ENCODE data around the gene GRIPAP1. TPM values are rescaled to one million over a fixed set of nuclear protein-coding genes. Genes with fewer than 3 reads are reported as not detected.

GRIPAP1 gene
- total RNA-seq: 16.6 and 23.6 TPM in 2 replicates

DNA sequence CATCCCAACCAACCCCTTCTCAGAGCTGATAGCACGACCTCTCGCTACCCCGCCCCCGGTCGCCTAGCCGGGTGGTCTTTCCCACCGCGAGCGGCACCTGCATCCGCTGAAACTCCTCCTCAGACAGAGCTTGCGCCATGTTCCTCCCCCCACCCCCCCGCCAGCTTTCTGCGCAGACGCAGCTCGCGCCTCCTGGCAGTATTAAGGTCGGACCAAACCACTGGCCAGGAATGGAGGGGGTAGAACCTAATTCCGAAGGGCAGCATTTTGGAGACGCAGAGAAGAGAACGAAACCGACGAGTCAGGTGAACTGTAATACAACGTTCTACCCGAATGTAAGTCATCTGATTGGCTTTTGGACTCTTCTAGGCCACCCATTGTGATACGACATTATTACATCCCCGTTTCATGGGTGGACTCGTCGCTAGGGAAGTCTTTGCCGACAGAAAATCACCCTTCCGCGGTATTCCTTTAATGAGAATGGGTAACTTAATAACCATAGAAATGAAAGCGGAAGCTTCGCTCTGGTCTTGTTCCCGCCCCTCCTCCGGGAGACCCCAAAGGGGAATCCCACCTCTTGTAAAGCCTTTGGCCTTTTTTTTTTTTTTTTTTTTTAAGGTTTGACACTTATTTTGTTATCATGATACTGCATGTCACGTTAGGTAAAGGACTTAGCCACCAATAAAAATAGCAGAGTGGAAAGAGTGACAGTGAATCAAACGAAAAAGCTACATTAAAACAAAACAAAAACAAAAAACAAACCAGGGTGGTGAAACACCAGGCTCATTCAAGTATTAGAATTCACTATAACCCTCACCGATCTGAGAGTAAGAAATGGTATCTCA, at the start of gene GRIPAP1:
Gene GRIPAP1 (minus strand): TSS at position 174 of the 845 bp plus-strand sequence. CDS start 35 bp downstream, at position 139.

GRCh38 chrX:49043220-49043986, 41.3 kb upstream of the GRIPAP1 start, which contains the start of gene TFE3:
TSS of gene TFE3 (minus strand) at chrX:49043357. CDS start at chrX:49043226, 131 bp downstream.

DNA sequence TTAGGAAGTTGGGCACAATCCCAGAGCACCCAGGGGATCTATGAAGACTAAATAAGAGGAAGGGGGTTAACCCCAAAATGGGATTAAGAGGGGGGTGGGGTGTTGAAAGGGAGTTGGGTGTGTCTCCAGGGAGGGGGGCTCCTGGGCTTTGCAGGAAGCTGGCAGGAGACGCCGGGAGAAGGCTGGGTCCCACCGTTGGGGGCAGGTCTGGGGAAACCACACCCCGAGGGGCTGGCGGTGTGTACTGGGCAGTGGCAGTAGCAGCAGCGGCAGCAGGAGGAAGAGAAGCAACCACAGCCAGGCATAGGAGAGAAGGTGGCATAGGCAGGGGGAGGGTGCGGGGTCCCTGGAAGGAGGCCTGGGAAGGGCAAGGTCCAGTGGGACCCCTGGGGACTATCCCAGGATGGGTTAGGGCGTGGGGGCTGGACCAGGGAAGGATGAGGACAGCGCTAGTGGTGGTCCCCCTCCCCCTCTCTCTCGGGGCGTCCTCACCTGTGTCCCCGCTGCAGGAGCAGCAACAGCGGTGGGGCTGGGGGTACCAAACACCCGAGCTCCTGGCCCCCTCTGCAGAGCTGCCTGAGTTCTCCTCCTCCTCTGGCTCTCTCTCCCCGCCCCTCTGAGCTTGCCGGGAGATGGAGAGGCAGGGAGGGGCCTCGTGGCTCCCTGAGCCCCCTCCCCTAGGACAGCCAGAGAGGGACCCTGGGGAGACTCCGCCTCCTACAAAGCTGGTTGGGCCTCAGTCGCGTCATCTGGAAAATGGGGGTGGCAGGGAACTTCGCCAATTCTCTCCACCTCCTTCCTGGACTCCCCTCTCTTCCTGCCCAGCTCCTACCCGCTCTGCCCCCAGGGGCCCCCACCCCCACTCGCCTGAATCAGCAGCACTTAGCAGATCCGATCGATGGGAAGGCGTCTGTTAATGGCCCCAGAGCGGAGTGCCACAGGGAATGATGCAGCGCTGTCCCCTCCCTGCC, 30.5 kb downstream of the GRIPAP1 start, which contains the start of gene KCND1:
Gene KCND1 (minus strand): TSS at position 596 of the 971 bp plus-strand sequence. CDS start 1,573 bp downstream, outside the sequence.

GRCh38 chrX:48957477-48957826, 44.6 kb downstream of the GRIPAP1 start, which contains the start of gene OTUD5:
TSS of gene OTUD5 (minus strand) at chrX:48957607. CDS start at chrX:48957570, 37 bp downstream.

Small RNA genes within 50 kb of the gene (small RNA-seq; reads per million reads assigned to genes)
- gene RNU6-722P (ENCODE audit: low replicate concordance): 0.10 reads per million

Other genes starting within 250 kb of the GRIPAP1 start
- not detected in 2 replicates for gene GLOD5, start 240.5 kb downstream of the GRIPAP1 start, total RNA-seq
- not detected in 2 replicates for gene GATA1, start 215.7 kb downstream of the GRIPAP1 start, total RNA-seq
- 28.0 and 37.2 TPM in 2 replicates for gene HDAC6, start 200.2 kb downstream of the GRIPAP1 start, total RNA-seq
- gene ERAS, start 175.8 kb downstream of the GRIPAP1 start, total RNA-seq: 0.22 TPM in 1 of 2 replicates, not detected in the other
- not detected in 2 replicates for gene PCSK1N, start 166.7 kb downstream of the GRIPAP1 start, total RNA-seq
- 35.5 and 42.0 TPM in 2 replicates for gene TIMM17B, start 104.5 kb downstream of the GRIPAP1 start, total RNA-seq
- 56.7 and 94.3 TPM in 2 replicates for gene PQBP1, start 104.3 kb downstream of the GRIPAP1 start, total RNA-seq
- 23.9 and 26.1 TPM in 2 replicates for gene SLC35A2, start 90.6 kb downstream of the GRIPAP1 start, total RNA-seq
- gene PIM2, start 83.2 kb downstream of the GRIPAP1 start, total RNA-seq: 13.2 and 19.3 TPM in 2 replicates
- 34.6 and 58.4 TPM in 2 replicates for gene OTUD5, start 44.7 kb downstream of the GRIPAP1 start, total RNA-seq
- under 0.01 and 0.14 TPM in 2 replicates for gene KCND1, start 30.4 kb downstream of the GRIPAP1 start, total RNA-seq
- 57.8 and 66.3 TPM in 2 replicates for gene TFE3, start 41.1 kb upstream of the GRIPAP1 start, total RNA-seq
- 0.57 and 1.1 TPM in 2 replicates for gene CCDC120, start 56.7 kb upstream of the GRIPAP1 start, total RNA-seq
- 14.0 and 15.2 TPM in 2 replicates for gene PRAF2, start 71.7 kb upstream of the GRIPAP1 start, total RNA-seq
- 65.3 and 152 TPM in 2 replicates for gene WDR45, start 77.6 kb upstream of the GRIPAP1 start, total RNA-seq
- 17.8 and 19.9 TPM in 2 replicates for gene GPKOW, start 121.5 kb upstream of the GRIPAP1 start, total RNA-seq
- gene MAGIX, start 160.5 kb upstream of the GRIPAP1 start, total RNA-seq: 1.1 and 3.3 TPM in 2 replicates
- 54.3 and 88.5 TPM in 2 replicates for gene PLP2, start 169.6 kb upstream of the GRIPAP1 start, total RNA-seq
- gene PRICKLE3, start 184.1 kb upstream of the GRIPAP1 start, total RNA-seq: 5.0 and 6.3 TPM in 2 replicates
- under 0.01 and 0.29 TPM in 2 replicates for gene SYP, start 197.9 kb upstream of the GRIPAP1 start, total RNA-seq
- gene CACNA1F, start 231.1 kb upstream of the GRIPAP1 start, total RNA-seq: not detected in 2 replicates
- gene CCDC22, start 233.2 kb upstream of the GRIPAP1 start, total RNA-seq: 12.0 and 20.9 TPM in 2 replicates